K562 (cell line): ENCODE results near the gene PDLIM5. TPM values are rescaled to one million over a fixed set of nuclear protein-coding genes. Genes with fewer than 3 reads are reported as not detected.

Source experiments
- CBFA2T3 ChIP-seq: fragments of 450-650 bp; IDR thresholded peaks from 2 replicates; pipeline ENCODE4 v1.6.1; 2017
- FOXA3 ChIP-seq, 2 experiments: fragments of 450-650 bp in 1 of 2; sonication (generic) in 1 of 2; formaldehyde crosslinking; IDR thresholded peaks in 1 of 2; conservative IDR thresholded peaks in 1 of 2; 2 replicates each; pipeline versions ENCODE4 v1.4.0 to v1.8.0; 2020 to 2022; ENCODE audit warnings: mild to moderate bottlenecking in 2 of 2, missing genetic modification reagents in 1 of 2
- GATAD2B ChIP-seq: fragments of 450-650 bp; IDR thresholded peaks from 2 replicates; pipeline ENCODE4 v1.6.1; 2017; ENCODE audit warnings: mild to moderate bottlenecking, borderline replicate concordance
- HMBOX1 ChIP-seq: sonication (generic); IDR thresholded peaks from 2 replicates; pipeline ENCODE4 v1.6.1; 2016
- HMG20A ChIP-seq: fragments of 450-650 bp; formaldehyde crosslinking; conservative IDR thresholded peaks from 2 replicates; pipeline ENCODE4 v1.4.0; 2020; ENCODE audit warnings: mild to moderate bottlenecking, mixed read lengths
- JUND ChIP-seq, 2 experiments: IDR thresholded peaks; 2 replicates in 1 of 2; 3 replicates in 1 of 2; pipeline ENCODE4 v1.6.1; 2011; ENCODE audit warnings: borderline replicate concordance in 2 of 2, low read depth in 2 of 2, low read length in 2 of 2, improper control_type of control experiment in 1 of 2, missing biosample characterization in 1 of 2, missing genetic modification characterization in 1 of 2, missing genetic modification reagents in 1 of 2
- KDM1A ChIP-seq, 2 experiments: fragments of 450-650 bp; IDR thresholded peaks; 2 replicates each; pipeline ENCODE4 v1.6.1; 2016; ENCODE audit warnings: mild to moderate bottlenecking in 2 of 2
- L3MBTL2 ChIP-seq: fragments of 450-650 bp; IDR thresholded peaks from 2 replicates; pipeline ENCODE4 v1.6.1; 2016; ENCODE audit warnings: mild to moderate bottlenecking, moderate library complexity
- LEF1 ChIP-seq: fragments of 450-650 bp; IDR thresholded peaks from 2 replicates; pipeline ENCODE4 v1.6.1; 2016; ENCODE audit warnings: mild to moderate bottlenecking
- NCOA6 ChIP-seq: fragments of 450-650 bp; IDR thresholded peaks from 2 replicates; pipeline ENCODE4 v1.6.1; 2017; ENCODE audit warnings: mild to moderate bottlenecking
- PKNOX1 ChIP-seq: fragments of 450-650 bp; IDR thresholded peaks from 2 replicates; pipeline ENCODE4 v1.6.1; 2016
- RAD51 ChIP-seq: fragments of 450-650 bp; IDR thresholded peaks from 2 replicates; pipeline ENCODE4 v1.7.1; 2016; ENCODE audit warnings: low read depth, mild to moderate bottlenecking, borderline replicate concordance
- RERE ChIP-seq: sonication (generic); formaldehyde crosslinking; IDR thresholded peaks from 2 replicates; pipeline ENCODE4 v1.8.0; 2023; ENCODE audit warnings: missing genetic modification reagents, mild to moderate bottlenecking, borderline replicate concordance
- SMARCA4 ChIP-seq: fragments of 450-650 bp; IDR thresholded peaks from 2 replicates; pipeline ENCODE4 v1.6.1; 2016
- SMARCB1 ChIP-seq: IDR thresholded peaks from 2 replicates; pipeline ENCODE4 v1.6.1; 2011; ENCODE audit warnings: improper control_type of control experiment, low read depth; ENCODE audit not compliant: insufficient read length
- SMARCC2 ChIP-seq: fragments of 450-650 bp; IDR thresholded peaks from 2 replicates; pipeline ENCODE4 v1.6.1; 2017; ENCODE audit warnings: antibody characterized with exemption, moderate library complexity, mild to moderate bottlenecking, low read depth
- SMARCE1 ChIP-seq: fragments of 450-650 bp; IDR thresholded peaks from 2 replicates; pipeline ENCODE4 v1.7.1; 2016; ENCODE audit warnings: mild to moderate bottlenecking
- SP2 ChIP-seq: IDR thresholded peaks from 2 replicates; pipeline ENCODE4 v1.6.1; 2011; ENCODE audit warnings: mild to moderate bottlenecking, low read depth, low read length, moderate library complexity; ENCODE audit not compliant: poor library complexity, severe bottlenecking; ENCODE audit errors: extremely low read depth
- ZNF165 ChIP-seq: fragments of 250-450 bp; sonication (Bioruptor Pico); IDR thresholded peaks from 2 replicates; pipeline ENCODE4 v1.4.0; 2020; ENCODE audit warnings: borderline replicate concordance
- ZNF395 ChIP-seq: fragments of 200-800 bp; sonication (Bioruptor generic); IDR thresholded peaks from 2 replicates; pipeline ENCODE4 v1.6.1; 2017; ENCODE audit warnings: missing genetic modification characterization, missing compliant biosample characterization
- polyA plus RNA-seq, 8 experiments: library from polyadenylated mRNA; depleted of rRNA in 4 of 8; stranded (reverse) in 5 of 8; unstranded in 3 of 8; fragments of >200 nt; fragmentation: Nextera tagmentation in 2 of 8; fragmentation: Illumina TruSeq in 1 of 8; extraction: Ambion mirVana in 2 of 8; extraction: Trizol in 1 of 8; gene quantifications; 2 replicates each; pipeline versions ENCODE4 v1.2.1 to v1.2.3, GENCODE V29; 2011 to 2014; ENCODE audit warnings: inconsistent platforms in 1 of 8, missing spikeins in 1 of 8
- total RNA-seq, 7 experiments: library from RNA; depleted of rRNA in 6 of 7; stranded (reverse); fragments of >200 nt in 6 of 7; fragmentation: Illumina TruSeq in 2 of 7; extraction: Trizol in 2 of 7; gene quantifications; 2 replicates each; pipeline versions ENCODE4 v1.2.1 to v1.2.3, GENCODE V29; 2011 to 2021; ENCODE audit warnings: low replicate concordance in 1 of 7

The PDLIM5 gene
- total and polyA plus RNA-seq, 9 of the 15 experiments (the other 6 are each of a cell fraction or from before 2014, with no cell fraction given), result 36.9 to 127 (median 62.5) TPM

- TF ChIP-seq JUND (IDR thresholded peaks at IDR 0.05; ENCODE audit: borderline replicate concordance, low read depth, low read length), result peak; percentile 89
- TF ChIP-seq JUND (tag; IDR thresholded peaks at IDR 0.05; ENCODE audit: borderline replicate concordance, low read depth, low read length), result peak; percentile 69; the same call in 1 of the 3 replicates
- TF ChIP-seq ZNF165 (CRISPR knock-in tag), result no peak
- no peak for TF ChIP-seq FOXA3 (CRISPR knock-in tag; conservative IDR thresholded peaks at IDR 0.05 in 1 of 2, IDR thresholded peaks at IDR 0.05 in 1 of 2)
- peak; percentile 49 for TF ChIP-seq CBFA2T3
- peak; percentile 84 for TF ChIP-seq SMARCE1
- TF ChIP-seq SMARCA4, result peak; percentile 84
- 0 out of 2 replicates have a peak, but pooled peaks have one; percentile 28 for TF ChIP-seq GATAD2B
- 0 out of 2 replicates have a peak, but pooled peaks have one; percentile 37 for TF ChIP-seq LEF1
- 0 out of 2 replicates have a peak, but pooled peaks have one; percentile 74 for TF ChIP-seq ZNF395
- no peak for TF ChIP-seq NCOA6
- no peak for TF ChIP-seq RAD51
- TF ChIP-seq SP2, result no peak
- peak in 1 of 2 experiments; percentile 39; a peak in 1 of 4 replicates for TF ChIP-seq KDM1A (IDR thresholded peaks at IDR 0.05)
- TF ChIP-seq SMARCB1, result peak; percentile 93
- TF ChIP-seq HMG20A (CRISPR knock-in tag), result no peak
- peak; percentile 93 for TF ChIP-seq HMBOX1
- peak; percentile 38; the same call in 1 of the 2 replicates for TF ChIP-seq L3MBTL2
- peak; percentile 35; the same call in 1 of the 2 replicates for TF ChIP-seq PKNOX1
- TF ChIP-seq SMARCC2, result 0 out of 2 replicates have a peak, but pooled peaks have one; percentile 44
- TF ChIP-seq RERE, result no peak
Measured at GRCh38 chr4:94548571-94548970, 96.8 kb downstream of the PDLIM5 start (continued).
